Small intestine (tissue), 7 donors: ENCODE measurements around the gene CUL1. TPM values are rescaled to one million over a fixed set of nuclear protein-coding genes. Genes with fewer than 3 reads are reported as not detected.

Source experiments
- DNase-seq, 2 donors: peaks; one replicate each; pipeline versions ENCODE4 v3.0.0 to v3.0.0-alpha.2; 2013
- FAIRE-seq: peaks from 2 replicates; lab custom pipeline; 2012; peaks lifted over from hg19 to GRCh38; lab: Jason Lieb, UNC
- H3K27ac ChIP-seq, 3 donors: one replicate each; pipeline ENCODE4 v1.5.1; 2013; ENCODE audit warnings: low read length in 2 of 3, mild to moderate bottlenecking in 2 of 3, control low read depth in 1 of 3, inconsistent platforms in 1 of 3, low read depth in 1 of 3, moderate library complexity in 1 of 3
- H3K27me3 ChIP-seq, 3 donors: one replicate each; pipeline ENCODE4 v1.6.1; 2013; ENCODE audit warnings: low read length in 3 of 3, inconsistent platforms in 1 of 3; ENCODE audit not compliant: control insufficient read depth in 3 of 3, insufficient read depth in 3 of 3
- H3K36me3 ChIP-seq, 3 donors: one replicate each; pipeline ENCODE4 v1.6.1; 2013; ENCODE audit warnings: low read length in 3 of 3, inconsistent platforms in 1 of 3, low read depth in 1 of 3, mild to moderate bottlenecking in 1 of 3, moderate library complexity in 1 of 3; ENCODE audit not compliant: control insufficient read depth in 3 of 3, insufficient read depth in 2 of 3
- H3K4me1 ChIP-seq, 3 donors: one replicate each; pipeline ENCODE4 v1.6.1; 2013; ENCODE audit warnings: low read length in 2 of 3, inconsistent platforms in 1 of 3, low read depth in 1 of 3, mild to moderate bottlenecking in 1 of 3, moderate library complexity in 1 of 3; ENCODE audit not compliant: control insufficient read depth in 3 of 3, insufficient read depth in 2 of 3
- H3K4me3 ChIP-seq, 3 donors: one replicate each; pipeline ENCODE4 v1.5.1; 2013; ENCODE audit warnings: low read length in 3 of 3, control low read depth in 1 of 3, inconsistent platforms in 1 of 3, low read depth in 1 of 3, mild to moderate bottlenecking in 1 of 3, moderate library complexity in 1 of 3
- H3K9me3 ChIP-seq, 2 donors: one replicate each; pipeline ENCODE4 v1.6.1; 2013; ENCODE audit warnings: low read depth in 1 of 2, low read length in 1 of 2; ENCODE audit not compliant: control insufficient read depth in 2 of 2, insufficient read depth in 1 of 2
- WGBS, 3 donors: extraction: QIAGEN DNeasy Blood & Tissue Kit; methylation state at CpG; one replicate each; pipeline ENCODE4 v1.1.7; 2013; 5-methylcytosine and 5-hydroxymethylcytosine counted together
- polyA plus RNA-seq, 4 donors: library from polyadenylated mRNA; stranded (reverse) in 3 of 4; unstranded in 1 of 4; fragments of 200-250 nt in 3 of 4; fragments of 120-200 nt in 1 of 4; gene quantifications; one replicate each; pipeline versions ENCODE4 v1.2.1 to v1.2.3, GENCODE V29; 2013
- donor health status: healthy with polysubstance abuse.
- donor health status: control.
- donor health status: control.
- donor health status: Bipolar disorder and iron deficiency.
- donor health status: healthy.

CUL1 gene
- polyA plus RNA-seq, 4 donors: 24.2 to 40.5 (median 30.4) TPM

DNA sequence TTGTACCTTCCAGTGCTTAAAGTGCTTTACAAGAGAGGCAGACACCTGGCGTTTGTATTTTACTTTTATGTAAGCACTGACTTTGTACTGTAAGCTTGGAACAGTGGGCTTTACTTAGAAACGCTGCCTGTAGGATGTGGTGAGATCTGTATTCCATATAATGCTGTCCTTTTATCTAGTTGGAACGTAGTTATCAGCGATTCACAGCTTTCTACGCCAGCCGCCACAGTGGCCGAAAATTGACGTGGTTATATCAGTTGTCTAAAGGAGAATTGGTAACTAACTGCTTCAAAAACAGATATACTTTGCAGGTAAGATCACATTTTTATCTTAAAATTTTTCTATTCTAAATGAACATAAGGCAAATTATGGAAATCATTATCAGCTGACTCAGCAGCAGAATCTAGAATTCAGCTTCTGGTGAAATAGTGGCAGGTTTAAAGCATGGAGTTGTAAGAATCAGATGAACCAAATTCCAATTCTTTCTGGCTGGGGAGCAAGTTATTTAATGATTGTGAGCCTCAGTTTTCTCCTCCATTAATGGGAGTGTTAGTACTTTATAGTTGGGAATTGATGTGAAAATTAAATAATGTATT lies 91.5 kb downstream of the CUL1 start:
- Histone ChIP-seq H3K27ac (no peak overlapping the region), H3K36me3 (peaks cover 15 to 56% (median 22%) of the 10 kb centered on the region in 3 donors), H3K9me3 (no peaks in the 10 kb centered on the region), H3K27me3 (no peaks in the 10 kb centered on the region), H3K4me1 (no peaks in the 10 kb centered on the region), H3K4me3 (no peak overlapping the region)
- FAIRE-seq (no peak), DNase-seq (no peak)
- 91 to 94% (median 94%) methylated on average over 8 of the region's 8 CpGs for WGBS, 3 donors

DNA sequence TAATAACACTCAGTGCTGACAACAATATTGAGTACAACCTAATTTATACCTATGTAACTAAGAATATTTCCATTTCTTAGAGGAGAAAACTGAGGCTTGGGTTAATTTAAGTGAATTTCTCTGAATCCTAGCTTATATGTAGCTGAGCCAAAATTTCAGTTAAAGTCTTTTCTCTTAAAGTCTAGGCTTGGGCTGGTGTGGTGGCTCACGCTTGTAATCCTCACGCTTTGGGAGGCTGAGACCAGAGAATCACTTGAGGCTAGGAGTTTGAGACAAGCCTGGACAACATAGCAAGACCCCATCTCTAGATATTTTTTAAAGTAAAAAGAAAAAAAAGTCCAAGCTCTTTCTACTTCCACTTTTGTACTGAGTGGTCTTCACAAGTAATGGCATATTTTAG lies 92.1 kb downstream of the CUL1 start:
- Histone ChIP-seq H3K36me3 (peaks cover 13 to 55% (median 22%) of the 10 kb centered on the region in 3 donors), H3K4me3 (no peak overlapping the region), H3K27me3 (no peaks in the 10 kb centered on the region), H3K4me1 (no peaks in the 10 kb centered on the region), H3K9me3 (no peaks in the 10 kb centered on the region), H3K27ac (no peak overlapping the region)
- no peak for DNase-seq
- FAIRE-seq: no peak
- 98 to 100% (median 99%) methylated on average over 2 of the region's 2 CpGs for WGBS, 3 donors

DNA sequence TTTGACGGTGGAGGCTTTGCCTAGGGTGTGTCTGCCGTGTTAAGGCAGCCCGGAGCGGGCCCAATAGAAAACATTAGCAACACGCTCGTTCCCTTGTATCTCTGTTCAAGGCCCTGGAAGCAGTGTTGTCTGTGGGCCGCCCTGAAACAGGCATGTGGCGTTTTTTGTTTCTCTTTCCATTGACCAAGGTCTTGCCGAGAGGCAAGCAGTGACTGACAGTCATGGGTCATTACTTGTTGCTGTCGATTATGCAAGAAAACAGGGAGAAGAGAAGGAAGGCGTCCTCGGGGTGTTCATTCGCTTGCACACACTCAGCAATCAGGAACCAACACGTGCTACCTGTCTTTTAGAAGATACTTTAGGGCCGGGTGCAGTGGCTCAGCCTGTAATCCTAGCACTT lies 92.8 kb downstream of the CUL1 start:
- no peak overlapping the region for H3K27ac ChIP-seq
- H3K4me3 ChIP-seq: no peak overlapping the region
- peaks cover 18 to 57% (median 22%) of the 10 kb centered on the region in 3 donors for H3K36me3 ChIP-seq
- WGBS, 3 donors: 95 to 96% (median 95%) methylated on average over 15 of the region's 15 CpGs
- DNase-seq (no peak), FAIRE-seq (no peak)
- no peaks in the 10 kb centered on the region for H3K27me3 ChIP-seq
- no peaks in the 10 kb centered on the region for H3K4me1 ChIP-seq
- no peaks in the 10 kb centered on the region for H3K9me3 ChIP-seq

DNA sequence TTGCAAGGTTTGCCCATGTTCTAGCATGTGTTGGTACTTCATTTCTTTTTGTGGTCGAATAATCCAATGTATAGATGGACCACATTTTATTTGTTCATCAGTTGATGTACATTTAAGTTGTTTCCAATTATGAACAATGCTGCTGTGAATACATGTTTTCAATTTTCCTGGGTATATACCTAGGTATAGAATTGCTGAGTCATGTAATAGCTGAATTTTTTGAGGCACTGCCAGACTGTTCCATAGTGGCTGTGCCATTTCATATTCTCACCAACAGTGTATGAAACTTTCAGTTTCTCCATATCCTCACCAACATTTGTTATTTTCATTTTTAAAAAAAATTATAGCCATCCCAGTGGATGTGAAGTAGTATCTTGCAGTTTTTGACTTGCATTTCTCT lies 94.9 kb downstream of the CUL1 start:
- H3K36me3 ChIP-seq: peaks cover 22 to 52% (median 30%) of the 10 kb centered on the region in 3 donors
- no peak for FAIRE-seq
- H3K27ac ChIP-seq: no peak overlapping the region

DNA sequence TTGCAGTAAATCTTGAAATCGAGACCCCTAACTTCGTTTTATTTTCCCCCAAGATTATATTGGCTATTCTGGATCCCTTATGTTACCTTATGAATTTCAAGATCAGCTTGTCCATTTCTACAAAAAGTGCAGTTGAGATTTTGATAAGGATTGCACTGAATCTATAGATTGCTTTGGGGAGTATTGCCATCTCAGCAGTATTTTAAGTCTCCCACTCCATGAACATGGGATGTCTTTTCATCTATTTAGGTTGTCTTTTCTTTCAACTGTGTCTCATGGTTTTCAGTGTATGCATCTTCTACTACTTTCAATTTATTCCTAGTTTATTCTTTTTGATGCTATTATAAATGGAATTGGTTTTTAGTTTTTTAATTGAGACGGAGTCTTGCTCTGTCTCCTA lies 95.8 kb downstream of the CUL1 start:
- no peaks in the 10 kb centered on the region for H3K4me1 ChIP-seq
- H3K4me3 ChIP-seq: no peak overlapping the region
- H3K36me3 ChIP-seq: peaks cover 28 to 51% (median 34%) of the 10 kb centered on the region in 3 donors
- H3K27ac ChIP-seq: no peak overlapping the region
- FAIRE-seq (no peak), DNase-seq (no peak)
- no peaks in the 10 kb centered on the region for H3K27me3 ChIP-seq
- WGBS, 3 donors: 95 to 98% (median 97%) methylated on average over 3 of the region's 3 CpGs
- no peaks in the 10 kb centered on the region for H3K9me3 ChIP-seq

More for the DNA sequence above, 94.9 kb downstream of the CUL1 start:
- no peak for DNase-seq
- Histone ChIP-seq H3K9me3 (no peaks in the 10 kb centered on the region), H3K4me3 (no peak overlapping the region), H3K27me3 (no peaks in the 10 kb centered on the region), H3K4me1 (no peaks in the 10 kb centered on the region)
- 97 to 100% (median 100%) methylated on average over 1 of the region's 1 CpG for WGBS, 3 donors

DNA sequence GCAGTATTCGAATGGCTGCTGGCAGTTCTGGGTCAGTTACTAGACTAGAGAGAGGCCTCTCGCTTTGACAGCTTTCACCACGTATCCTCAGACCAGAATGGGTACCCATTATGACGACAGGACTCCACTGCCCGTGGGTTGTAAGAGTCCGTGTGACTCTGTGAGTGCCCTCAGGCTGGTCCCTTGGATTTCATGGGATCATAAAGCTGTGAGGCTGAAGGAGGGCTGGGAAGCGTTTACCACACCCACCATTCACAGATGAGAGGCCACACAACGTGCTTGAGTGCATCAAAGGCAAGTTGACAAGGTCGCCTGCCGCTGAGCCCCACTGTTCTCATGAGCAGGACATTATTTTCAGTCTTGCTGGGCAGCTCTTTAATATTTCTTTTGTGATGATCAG lies 98.1 kb downstream of the CUL1 start:
- Histone ChIP-seq H3K9me3 (no peaks in the 10 kb centered on the region), H3K27ac (no peak overlapping the region), H3K36me3 (peaks cover 29 to 57% (median 37%) of the 10 kb centered on the region in 3 donors), H3K4me3 (no peak overlapping the region), H3K4me1 (no peaks in the 10 kb centered on the region), H3K27me3 (no peaks in the 10 kb centered on the region)
- DNase-seq (no peak), FAIRE-seq (no peak)
- WGBS, 3 donors: 90 to 92% (median 91%) methylated on average over 10 of the region's 10 CpGs

DNA sequence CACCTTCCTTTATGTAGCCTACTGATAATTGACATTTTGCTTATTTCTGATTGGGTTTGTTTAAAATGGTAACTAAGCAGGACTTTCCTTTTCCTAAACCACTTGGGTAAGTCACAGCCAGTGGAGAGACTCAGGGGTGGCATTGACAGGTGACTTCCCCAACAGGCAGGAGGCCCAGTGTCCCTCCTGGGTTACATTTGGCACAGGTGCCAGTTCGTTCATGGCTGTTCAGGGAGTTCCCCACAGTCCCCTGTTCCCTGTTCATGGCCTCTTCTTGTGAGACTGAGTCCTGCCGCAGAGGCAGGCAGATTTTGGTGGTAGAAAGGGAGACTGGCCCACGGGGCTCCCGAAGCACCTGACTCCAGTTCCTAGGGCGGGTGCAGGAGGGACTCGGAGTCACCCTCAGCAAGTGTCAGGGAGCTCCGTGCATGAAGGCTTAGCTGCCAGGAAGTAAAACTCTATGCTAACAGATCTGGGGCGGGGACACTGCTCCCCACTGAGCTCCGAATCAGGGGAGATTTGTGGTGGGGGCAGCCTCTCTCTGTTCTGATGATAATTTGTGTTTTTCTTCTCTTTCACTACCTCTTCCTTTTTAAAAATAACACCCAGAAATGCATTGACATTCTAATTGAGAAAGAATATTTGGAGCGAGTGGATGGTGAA lies 101.3 kb downstream of the CUL1 start:
- no peak overlapping the region for H3K4me3 ChIP-seq

DNA sequence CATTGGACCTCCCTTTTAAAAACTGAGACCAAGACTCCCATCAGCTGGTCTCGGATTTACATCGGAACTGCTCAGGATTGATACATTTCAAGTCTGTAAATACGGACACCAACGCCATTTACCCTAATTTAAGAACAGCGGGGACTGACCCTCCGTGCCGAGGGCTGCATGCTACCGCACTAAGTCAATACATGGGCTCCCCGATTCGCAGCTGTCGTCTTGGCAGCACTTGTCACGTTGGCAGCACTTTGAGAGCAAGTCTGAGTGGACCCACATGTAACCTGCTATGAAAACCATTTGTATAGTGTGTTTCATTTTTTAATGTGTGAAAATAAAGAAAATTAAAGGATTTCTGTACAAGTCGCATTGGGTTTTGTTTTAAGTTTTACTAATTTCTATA lies 102.0 kb downstream of the CUL1 start:
- no peak overlapping the region for H3K27ac ChIP-seq
- peaks cover 23 to 59% (median 36%) of the 10 kb centered on the region in 3 donors for H3K36me3 ChIP-seq
- 89 to 96% (median 95%) methylated on average over 13 of the region's 13 CpGs for WGBS, 3 donors
- FAIRE-seq (no peak), DNase-seq (no peak)
- H3K4me1 ChIP-seq: no peaks in the 10 kb centered on the region
- H3K9me3 ChIP-seq: no peaks in the 10 kb centered on the region
- H3K4me3 ChIP-seq: no peak overlapping the region
- H3K27me3 ChIP-seq: no peaks in the 10 kb centered on the region

More for the DNA sequence above, 101.3 kb downstream of the CUL1 start:
- Histone ChIP-seq H3K36me3 (peaks cover 23 to 63% (median 36%) of the 10 kb centered on the region in 3 donors), H3K4me1 (no peaks in the 10 kb centered on the region), H3K27ac (no peak overlapping the region), H3K27me3 (no peaks in the 10 kb centered on the region), H3K9me3 (no peaks in the 10 kb centered on the region)
- WGBS, 3 donors: 83 to 88% (median 88%) methylated on average over 10 of the region's 10 CpGs
- FAIRE-seq (no peak), DNase-seq (no peak)
